NCI-H446 (cell line): ENCODE measurements around the gene COX10.
"Not testable (repeated sequence)": the region's sequence is repeated elsewhere in the genome, so short reads cannot be mapped to it uniquely, and the experiment has no call there.

Experiments
- DNase-seq, 2 experiments: peaks; one replicate each; lab custom pipeline; 2025; lab: John Stamatoyannopoulos, UW

COX10 gene

GRCh38 chr17:14205380-14205779 lies 136.1 kb downstream of the COX10 start:
- no peak for DNase-seq

- DNase-seq = no peak
Measured at GRCh38 chr17:14205992-14206461, 136.7 kb downstream of the COX10 start.

- no peak for DNase-seq
Measured at GRCh38 chr17:14206891-14207290, 137.6 kb downstream of the COX10 start.

- DNase-seq = no peak
Measured at GRCh38 chr17:14207791-14208190, 138.5 kb downstream of the COX10 start.

GRCh38 chr17:14209215-14209614 lies 139.9 kb downstream of the COX10 start:
- no peak for DNase-seq

GRCh38 chr17:14211246-14211645 lies 141.9 kb downstream of the COX10 start:
- DNase-seq = no peak

GRCh38 chr17:14211801-14212200 lies 142.5 kb downstream of the COX10 start:
- no peak for DNase-seq

GRCh38 chr17:14212401-14212800 lies 143.1 kb downstream of the COX10 start:
- DNase-seq = no peak

GRCh38 chr17:14214271-14214670 lies 145.0 kb downstream of the COX10 start:
- no peak for DNase-seq

GRCh38 chr17:14222611-14223010 lies 153.3 kb downstream of the COX10 start:
- DNase-seq = no peak

GRCh38 chr17:14225254-14225980 lies 156.1 kb downstream of the COX10 start:
- no peak for DNase-seq

GRCh38 chr17:14227052-14227451 lies 157.7 kb downstream of the COX10 start:
- no peak for DNase-seq

- peak in 1 of 2 experiments; percentile 1 for DNase-seq
Measured at GRCh38 chr17:14228903-14229302, 159.6 kb downstream of the COX10 start.

GRCh38 chr17:14231187-14231586 lies 161.9 kb downstream of the COX10 start:
- DNase-seq = not testable (repeated sequence)

- not testable (repeated sequence) for DNase-seq
Measured at GRCh38 chr17:14235047-14235446, 165.7 kb downstream of the COX10 start.

- DNase-seq = not testable (repeated sequence)
Measured at GRCh38 chr17:14236032-14236431, 166.7 kb downstream of the COX10 start.

- DNase-seq = not testable (repeated sequence)
Measured at GRCh38 chr17:14236762-14237161, 167.5 kb downstream of the COX10 start, which contains the start of gene CDRT15. Gene CDRT15 (minus strand): TSS chr17:14236862. CDS start chr17:14236833, 29 bp downstream.

- not testable (repeated sequence) for DNase-seq
Measured at GRCh38 chr17:14239271-14239670, 170.0 kb downstream of the COX10 start.

- DNase-seq = no peak
Measured at GRCh38 chr17:14245002-14245401, 175.7 kb downstream of the COX10 start.

GRCh38 chr17:14245629-14246028 lies 176.3 kb downstream of the COX10 start:
- no peak for DNase-seq
